GM18498 (cell line): ENCODE measurements around the gene TMEM18.

ENCODE experiments used
- ATAC-seq: cut with Tn5 transposase; IDR thresholded peaks from one replicate; pipeline ENCODE4 v1.9.1; 2021; ENCODE audit warnings: mild to moderate bottlenecking, moderate library complexity; ENCODE audit not compliant: unreplicated experiment

The TMEM18 gene

DNA sequence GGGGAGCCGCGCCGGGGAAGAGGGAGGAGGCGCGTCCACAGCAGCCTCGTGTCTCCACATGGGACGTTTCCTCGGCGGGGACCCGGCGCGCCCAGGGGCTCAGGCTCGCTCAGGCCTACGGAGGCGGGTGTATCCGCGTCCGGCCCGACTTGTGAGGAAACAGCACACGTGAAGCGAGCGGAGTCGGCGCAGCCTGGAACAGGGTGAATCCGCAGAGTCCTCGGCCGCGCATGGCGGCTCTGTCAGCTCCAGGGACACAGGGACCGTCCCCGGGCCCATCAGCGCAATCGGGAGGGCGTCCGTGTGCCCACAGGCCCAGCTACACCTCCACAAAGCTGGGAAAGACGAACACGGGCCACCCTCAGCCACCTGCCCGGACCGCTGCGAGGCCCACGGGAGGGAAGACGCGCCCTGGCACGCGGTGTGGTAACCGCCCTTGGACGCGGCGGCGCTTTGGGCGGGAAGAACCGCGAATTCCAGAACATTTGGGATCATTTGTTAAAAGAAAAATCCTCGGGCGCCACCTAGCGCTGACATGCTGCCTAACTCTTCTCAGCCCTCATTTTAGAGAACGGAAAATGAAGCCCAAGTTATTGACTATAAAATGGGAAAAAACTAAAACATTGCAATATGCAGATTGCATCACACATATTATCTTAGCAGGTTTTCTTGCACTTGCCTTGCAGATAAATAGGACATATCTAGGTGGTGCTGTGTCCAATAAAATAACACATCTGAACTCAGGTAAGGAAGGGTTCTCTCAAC lies 40.4 kb downstream of the TMEM18 start:
- ATAC-seq: peak; percentile 66

GRCh38 chr2:635687-636621 lies 41.3 kb downstream of the TMEM18 start:
- no peak for ATAC-seq

DNA sequence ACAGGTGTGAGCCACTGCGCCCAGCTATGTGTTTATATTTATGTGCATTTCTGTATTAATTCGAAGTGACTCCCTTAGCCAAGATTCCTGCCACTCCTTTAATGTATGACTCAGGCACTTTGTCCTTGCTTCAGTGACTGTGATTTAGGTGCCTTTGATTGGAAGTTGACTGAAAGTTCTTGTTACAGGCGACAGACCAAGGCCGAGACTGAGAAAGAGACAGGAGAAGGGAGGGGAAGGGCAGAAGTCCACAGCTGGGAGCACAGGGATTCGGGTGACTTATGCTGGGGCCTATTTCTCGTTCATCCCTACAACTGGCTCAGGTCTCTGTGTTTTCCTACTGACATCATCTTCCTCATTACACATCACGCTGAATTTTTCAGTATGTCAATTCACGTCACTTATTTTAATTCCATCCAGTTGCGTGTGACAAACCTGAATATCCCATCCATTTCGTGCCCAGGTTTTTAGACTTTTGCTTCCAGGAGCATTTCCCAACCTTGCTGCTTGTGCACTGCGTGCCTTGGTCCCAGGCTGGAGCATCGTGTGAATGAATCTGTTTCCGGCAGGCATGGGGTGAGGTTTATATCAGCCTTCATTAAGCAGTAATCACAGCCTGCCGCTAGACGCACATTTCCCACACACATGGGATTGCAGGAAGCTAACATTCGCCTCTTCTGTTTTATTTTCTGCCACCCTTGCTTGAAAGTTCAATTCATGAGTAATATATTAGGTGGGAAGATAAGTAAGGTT lies 42.4 kb downstream of the TMEM18 start:
- no peak for ATAC-seq

DNA sequence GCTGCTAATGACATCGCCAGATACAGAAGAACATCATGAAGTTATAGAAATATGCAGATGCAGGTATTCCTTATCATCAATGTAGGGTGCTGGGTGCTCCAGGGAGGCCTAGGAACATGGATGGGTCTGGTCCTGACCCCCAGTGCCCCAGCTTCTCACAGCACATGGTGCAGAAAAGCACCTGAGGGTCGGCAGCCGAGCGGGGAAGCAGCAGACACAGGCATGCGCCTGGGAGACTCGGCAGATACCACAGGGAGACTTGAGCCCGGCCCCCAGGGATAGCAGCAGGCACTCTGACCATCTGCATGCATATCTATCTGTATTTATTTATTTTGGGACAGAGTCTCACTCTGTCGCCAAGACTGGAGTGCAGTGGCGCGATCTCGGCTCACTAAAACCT lies 43.2 kb downstream of the TMEM18 start:
- no peak for ATAC-seq

GRCh38 chr2:633371-633770 lies 43.8 kb downstream of the TMEM18 start:
- no peak for ATAC-seq

DNA sequence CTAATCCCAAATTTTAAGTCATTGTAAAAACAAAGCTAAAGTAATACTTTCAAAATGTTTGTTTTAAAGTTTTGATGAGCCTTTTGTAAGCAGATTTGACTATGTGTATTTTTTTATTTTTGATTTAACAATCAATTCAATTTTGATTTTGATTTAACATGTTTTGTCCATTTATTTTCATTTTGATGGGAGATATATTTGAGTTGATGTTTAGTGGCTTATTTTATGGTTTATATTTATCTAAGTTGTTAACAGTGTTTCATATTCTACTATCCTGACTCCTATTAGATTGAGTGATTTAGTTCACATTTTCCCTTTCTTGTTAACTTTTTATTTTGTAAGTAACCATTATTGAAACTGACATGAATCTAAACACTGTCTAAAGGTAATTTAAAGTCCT lies 44.7 kb downstream of the TMEM18 start:
- no peak for ATAC-seq

- ATAC-seq: no peak
These were observed 45.5 kb downstream of the TMEM18 start for GRCh38 chr2:631741-632140.

- no peak for ATAC-seq
These were observed 46.5 kb downstream of the TMEM18 start for GRCh38 chr2:630451-631320.

DNA sequence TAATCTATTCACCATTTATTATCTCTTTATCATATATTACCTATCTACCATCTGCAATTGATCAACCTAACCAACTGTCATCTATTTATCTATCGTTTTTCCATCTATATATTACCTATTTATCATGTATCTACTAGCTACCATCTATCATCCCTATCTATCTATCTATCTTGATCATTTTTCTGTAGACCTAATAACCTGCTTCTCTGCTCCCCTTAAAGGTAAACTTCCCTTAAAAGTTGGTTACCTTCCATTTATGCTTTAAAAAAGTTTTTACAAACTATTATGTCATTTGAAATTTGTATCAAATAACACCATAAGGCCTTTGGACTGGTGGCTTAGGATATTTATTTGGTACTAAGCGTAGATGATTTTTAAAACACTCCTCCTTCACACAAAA lies 47.2 kb downstream of the TMEM18 start:
- ATAC-seq: no peak

GRCh38 chr2:628651-629050 lies 48.6 kb downstream of the TMEM18 start:
- ATAC-seq: no peak

DNA sequence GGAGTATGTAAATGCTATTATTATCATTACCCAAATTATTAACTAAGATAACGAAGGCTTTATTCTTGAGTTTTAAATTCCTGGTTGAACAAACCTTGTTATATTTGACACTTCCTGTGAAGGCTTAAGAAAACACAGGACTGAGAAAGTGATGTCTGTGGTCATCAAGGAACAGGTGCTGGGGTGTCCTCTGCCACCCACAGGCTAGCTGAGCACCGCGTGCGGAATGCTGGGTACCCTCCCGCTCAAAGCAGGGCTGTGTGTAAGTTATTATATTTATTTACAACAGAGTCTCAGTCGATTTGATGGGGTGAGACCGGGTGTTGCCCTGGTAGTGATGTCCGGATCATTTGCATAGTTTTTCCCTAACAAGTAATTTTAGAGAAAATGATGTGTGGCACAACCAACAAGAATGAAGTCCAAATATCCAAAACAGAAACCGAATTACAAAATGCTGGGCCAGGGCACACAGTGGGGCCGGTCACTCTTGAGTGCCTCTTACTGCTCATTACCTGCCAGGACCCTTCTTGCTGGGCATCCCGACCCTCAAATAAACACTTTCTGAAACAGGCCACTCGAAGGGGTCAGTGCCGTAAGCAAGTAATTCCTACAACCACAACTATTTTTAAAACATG lies 49.2 kb downstream of the TMEM18 start:
- no peak for ATAC-seq

GRCh38 chr2:627340-627709 lies 49.9 kb downstream of the TMEM18 start:
- ATAC-seq: no peak

DNA sequence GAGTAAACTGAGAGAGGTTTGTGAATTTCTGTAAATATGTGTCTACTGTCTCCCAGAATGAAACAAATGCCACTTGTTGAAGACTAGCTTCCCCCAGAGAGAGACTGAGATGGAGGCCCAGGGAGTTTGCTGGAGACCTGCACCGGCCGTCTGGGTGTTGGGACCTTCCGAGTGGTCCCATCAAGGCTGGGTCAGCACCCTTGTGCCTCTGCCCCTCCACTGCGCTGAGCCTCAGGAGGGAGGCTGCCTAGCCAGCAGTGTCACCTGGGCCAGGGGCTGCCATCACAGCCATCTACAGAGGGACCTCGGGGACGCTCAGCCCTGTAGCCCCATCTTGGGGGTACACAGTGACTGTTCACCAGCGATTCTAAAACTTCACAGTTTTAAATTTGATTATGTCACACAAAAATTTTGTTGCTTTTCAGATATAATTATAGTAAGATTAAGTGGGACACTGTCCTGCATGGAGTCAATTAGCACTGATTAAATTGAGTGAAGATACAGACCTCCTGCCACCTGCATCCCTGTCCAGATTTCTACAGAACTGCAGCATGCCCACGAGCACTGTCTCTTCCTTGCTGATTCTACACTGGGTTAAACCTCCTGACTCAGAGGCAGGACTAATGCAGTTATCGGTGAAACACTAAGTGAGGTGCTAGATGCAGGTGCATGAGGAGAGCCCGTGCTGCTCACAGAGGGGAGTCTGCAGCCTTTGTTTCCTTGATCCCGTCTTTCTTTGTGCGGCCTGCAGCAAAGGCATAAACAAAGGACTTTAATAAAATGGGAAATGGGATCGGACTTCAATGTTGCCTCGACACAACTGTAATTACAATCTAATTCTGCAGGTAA lies 50.5 kb downstream of the TMEM18 start:
- ATAC-seq: no peak

- no peak for ATAC-seq
These were observed 51.5 kb downstream of the TMEM18 start for GRCh38 chr2:625415-626333.

DNA sequence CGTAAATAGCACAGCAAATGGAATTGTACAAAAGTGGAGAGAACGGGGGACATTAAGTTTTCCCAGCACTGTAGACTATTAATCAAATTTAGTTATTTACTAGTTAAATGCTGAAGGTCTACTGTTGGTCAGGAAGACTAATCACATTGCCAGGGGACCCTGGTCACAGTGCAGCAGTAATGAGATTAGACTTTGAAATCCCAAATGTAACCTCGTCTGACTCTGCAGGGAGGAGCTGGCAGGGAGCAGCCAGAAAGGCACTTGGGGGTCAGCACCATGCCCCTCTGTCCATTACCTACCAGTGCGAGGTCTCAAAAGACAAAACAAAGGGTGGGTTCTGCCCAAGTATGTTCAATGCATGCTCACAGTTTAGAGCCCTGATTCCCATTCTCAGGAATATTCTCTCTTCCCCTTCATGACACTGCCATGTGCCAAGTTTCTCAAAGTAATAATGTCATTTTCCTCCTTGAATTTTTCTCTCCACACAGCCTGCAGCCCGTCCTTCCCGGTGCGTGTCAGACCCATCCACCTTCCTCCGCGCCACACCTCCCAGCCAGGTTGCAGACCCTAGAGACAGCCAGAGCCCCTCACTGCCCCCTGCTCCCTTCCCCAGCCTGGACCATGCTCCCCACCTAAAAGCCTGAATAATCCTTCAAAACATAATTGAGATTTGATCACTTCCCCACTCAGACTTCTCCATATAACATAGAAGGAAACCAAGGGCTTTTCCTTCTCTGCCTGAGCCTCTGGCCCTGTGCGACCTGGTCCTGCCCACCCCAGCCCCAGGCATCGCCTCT lies 52.5 kb downstream of the TMEM18 start:
- no peak for ATAC-seq

GRCh38 chr2:624096-624495 lies 53.1 kb downstream of the TMEM18 start:
- ATAC-seq: no peak
